ENCODE measurements around the gene DIAPH1.

DIAPH1 gene

GRCh38 chr5:141476132-141476911 is 142.5 kb downstream of the DIAPH1 start:
- DNase-seq: no peak

- peak; percentile 90 for DNase-seq
These were observed 143.1 kb downstream of the DIAPH1 start, which contains the start of gene PCDHGC3 for GRCh38 chr5:141475625-141476131. PCDHGC3 (plus strand) TSS chr5:141475966; CDS start chr5:141476117, 151 bp downstream.

- DNase-seq: no peak
These were observed 153.4 kb downstream of the DIAPH1 start for GRCh38 chr5:141465351-141465750.
